Measurements from ENCODE around the gene CASS4. TPM values are rescaled to one million over a fixed set of nuclear protein-coding genes. Genes with fewer than 3 reads are reported as not detected.

The CASS4 gene
- polyA plus RNA-seq, 2 of the 4 experiments (the other 2 are of a cell fraction), result 0.09 TPM

GRCh38 chr20:56381501-56381900 lies 30.6 kb upstream of the CASS4 start:
- ChIA-PET POLR2A (no interaction called here), CTCF (interaction anchor here (0.7 to 1.7 kb wide), 2 partner anchors 9 to 17 kb away, joined by 3 to 5 read pairs; no protein-coding TSS in a partner anchor)
- WGBS (ENCODE audit: missing lambda C conversion rate), result 87% methylated on average over 1 of the region's 1 CpG
- Histone ChIP-seq H3K4me2 (no peak overlapping the region), H3K4me3 (no peak overlapping the region), H3K4me1 (peaks cover 3% of the 10 kb centered on the region; the same call in 1 of the 3 replicates), H3K9me3 (no peaks in the 10 kb centered on the region), H3K27ac (no peak overlapping the region)
- ATAC-seq (no peak), FAIRE-seq (no peak), DNase-seq (ENCODE audit: low read depth in 1 of 2, low spot score in 1 of 2) (no peak)
- TF ChIP-seq HEYL (CRISPR knock-in tag; IDR thresholded peaks at IDR 0.05) (no peak), CBX2 (IDR thresholded peaks at IDR 0.05; ENCODE audit: borderline replicate concordance, low read depth) (no peak), CHD4 (IDR thresholded peaks at IDR 0.05; ENCODE audit: borderline replicate concordance) (no peak)

GRCh38 chr20:56382696-56383095 lies 29.4 kb upstream of the CASS4 start:
- H3K4me2 ChIP-seq, result no peak overlapping the region
- no peak for ATAC-seq
- H3K4me1 ChIP-seq, result peaks cover 4% of the 10 kb centered on the region; the same call in 1 of the 3 replicates
- H3K9me3 ChIP-seq, result no peaks in the 10 kb centered on the region
- H3K4me3 ChIP-seq, result no peak overlapping the region
- H3K27ac ChIP-seq, result no peak overlapping the region
- TF ChIP-seq BHLHE40 (IDR thresholded peaks at IDR 0.05; ENCODE audit: low read depth, low read length), result no peak
- CTCF ChIA-PET, result interaction anchor here (0.6 kb wide), 1 partner anchor 1088 kb away, joined by 3 read pairs; no protein-coding TSS in a partner anchor
- 73% methylated on average over 4 of the region's 4 CpGs for WGBS (ENCODE audit: missing lambda C conversion rate)
- POLR2A ChIA-PET, result interaction anchor here (1.4 kb wide), 1 partner anchor 9 kb away, joined by 6 read pairs; the partner anchor contains the start of genes AURKA and CSTF1
- FAIRE-seq, result no peak
- no peak for DNase-seq (ENCODE audit: low read depth in 1 of 2, low spot score in 1 of 2)

- ATAC-seq, result no peak
- H3K27ac ChIP-seq, result no peak overlapping the region
Observed at GRCh38 chr20:56383334-56383733, 28.7 kb upstream of the CASS4 start.

DNA sequence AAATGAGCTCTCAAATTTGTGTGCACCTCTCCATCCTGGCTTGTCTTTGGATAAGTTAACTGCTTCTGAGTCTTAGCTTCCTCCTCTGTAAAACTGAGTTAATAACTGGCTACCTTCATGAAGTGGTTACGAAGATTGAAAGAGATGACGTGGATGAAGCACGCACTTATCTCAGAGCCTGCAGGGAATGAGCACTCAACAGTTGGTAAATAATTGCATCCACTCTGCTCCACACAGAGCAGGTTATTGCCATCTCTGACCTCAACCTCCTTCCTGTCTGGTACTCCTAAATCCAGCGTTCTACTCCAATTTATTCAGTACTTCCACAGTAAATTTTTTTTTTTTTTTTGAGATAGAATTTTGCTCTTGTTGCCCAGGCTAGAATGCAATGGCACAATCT lies 26.9 kb upstream of the CASS4 start:
- TF ChIP-seq HMGXB4 (CRISPR knock-in tag; IDR thresholded peaks at IDR 0.05; ENCODE audit: borderline replicate concordance), result no peak
- no peak for TF ChIP-seq NPAS2 (CRISPR knock-in tag; IDR thresholded peaks at IDR 0.05; ENCODE audit: borderline replicate concordance)
- TF ChIP-seq, protein P1, sequence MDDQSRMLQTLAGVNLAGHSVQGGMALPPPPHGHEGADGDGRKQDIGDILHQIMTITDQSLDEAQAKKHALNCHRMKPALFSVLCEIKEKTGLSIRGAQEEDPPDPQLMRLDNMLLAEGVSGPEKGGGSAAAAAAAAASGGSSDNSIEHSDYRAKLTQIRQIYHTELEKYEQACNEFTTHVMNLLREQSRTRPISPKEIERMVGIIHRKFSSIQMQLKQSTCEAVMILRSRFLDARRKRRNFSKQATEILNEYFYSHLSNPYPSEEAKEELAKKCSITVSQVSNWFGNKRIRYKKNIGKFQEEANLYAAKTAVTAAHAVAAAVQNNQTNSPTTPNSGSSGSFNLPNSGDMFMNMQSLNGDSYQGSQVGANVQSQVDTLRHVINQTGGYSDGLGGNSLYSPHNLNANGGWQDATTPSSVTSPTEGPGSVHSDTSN (IDR thresholded peaks at IDR 0.05), result no peak
- TF ChIP-seq EP300 (IDR thresholded peaks at IDR 0.05), result no peak
- TF ChIP-seq CHD2 (IDR thresholded peaks at IDR 0.05; ENCODE audit: low read length, partially characterized antibody), result no peak
- no peak for TF ChIP-seq MAX (IDR thresholded peaks at IDR 0.05)
- TF ChIP-seq RARB (CRISPR knock-in tag; IDR thresholded peaks at IDR 0.05), result no peak
- no peak for TF ChIP-seq SMC3 (IDR thresholded peaks at IDR 0.05)
- Histone ChIP-seq H3K4me1 (peaks cover 11% of the 10 kb centered on the region; the same call in 2 of the 3 replicates), H3K4me3 (no peak overlapping the region), H3K4me2 (no peak overlapping the region), H3K27ac (0 out of 6 replicates have a peak overlapping the region, but pooled peaks of 1 of the 2 experiments have one; percentile 14), H3K9me3 (no peaks in the 10 kb centered on the region)
- FAIRE-seq, result no peak
- CTCF ChIA-PET, result interaction anchor here (1.1 to 2.0 kb wide), 4 partner anchors 9 to 20 kb away, joined by 3 to 8 read pairs (median 4); no protein-coding TSS in a partner anchor
- no peak for DNase-seq (ENCODE audit: low read depth in 1 of 2, low spot score in 1 of 2)
- POLR2A ChIA-PET, result no interaction called here
- ATAC-seq, result no peak
- 94% methylated on average over 4 of the region's 4 CpGs for WGBS (ENCODE audit: missing lambda C conversion rate)

More at GRCh38 chr20:56383334-56383733, 28.7 kb upstream of the CASS4 start:
- H3K4me2 ChIP-seq, result no peak overlapping the region
- TF ChIP-seq HOXB5 (CRISPR knock-in tag; IDR thresholded peaks at IDR 0.05), result no peak
- TF ChIP-seq ZSCAN20 (CRISPR knock-in tag; IDR thresholded peaks at IDR 0.05), result no peak
- TF ChIP-seq MAZ (IDR thresholded peaks at IDR 0.05; ENCODE audit: borderline replicate concordance, low read depth, low read length), result no peak
- no peak for TF ChIP-seq CEBPB (IDR thresholded peaks at IDR 0.05)
- TF ChIP-seq GATA3 (IDR thresholded peaks at IDR 0.05; ENCODE audit: borderline replicate concordance), result no peak
- TF ChIP-seq POLR2AphosphoS2 (conservative IDR thresholded peaks at IDR 0.05; ENCODE audit: low read length), result no peak
- TF ChIP-seq EP300 (IDR thresholded peaks at IDR 0.05), result no peak
- no peak for TF ChIP-seq TP53 (CRISPR knock-in tag; IDR thresholded peaks at IDR 0.05)
- TF ChIP-seq FOSL2 (IDR thresholded peaks at IDR 0.05), result no peak
- no peak for TF ChIP-seq FOSL2 (CRISPR knock-in tag; IDR thresholded peaks at IDR 0.05)
- peaks cover 4% of the 10 kb centered on the region; the same call in 1 of the 3 replicates for H3K4me1 ChIP-seq
- WGBS (ENCODE audit: missing lambda C conversion rate), result 91% methylated on average over 8 of the region's 8 CpGs
- ChIA-PET CTCF (interaction anchor here (1.4 kb wide), 1 partner anchor 51 kb away, joined by 3 read pairs; no protein-coding TSS in a partner anchor), POLR2A (interaction anchor here (1.4 kb wide), 1 partner anchor 9 kb away, joined by 6 read pairs; the partner anchor contains the start of genes AURKA and CSTF1)
- no peak overlapping the region for H3K4me3 ChIP-seq
- no peak for FAIRE-seq
- no peak for DNase-seq (ENCODE audit: low read depth in 1 of 2, low spot score in 1 of 2)
- no peaks in the 10 kb centered on the region for H3K9me3 ChIP-seq
